ENCODE measurements around the gene GFOD2.
A peak's percentile ranks its signal among the peaks of the same experiment; 100 is the strongest.

GFOD2 gene

DNA sequence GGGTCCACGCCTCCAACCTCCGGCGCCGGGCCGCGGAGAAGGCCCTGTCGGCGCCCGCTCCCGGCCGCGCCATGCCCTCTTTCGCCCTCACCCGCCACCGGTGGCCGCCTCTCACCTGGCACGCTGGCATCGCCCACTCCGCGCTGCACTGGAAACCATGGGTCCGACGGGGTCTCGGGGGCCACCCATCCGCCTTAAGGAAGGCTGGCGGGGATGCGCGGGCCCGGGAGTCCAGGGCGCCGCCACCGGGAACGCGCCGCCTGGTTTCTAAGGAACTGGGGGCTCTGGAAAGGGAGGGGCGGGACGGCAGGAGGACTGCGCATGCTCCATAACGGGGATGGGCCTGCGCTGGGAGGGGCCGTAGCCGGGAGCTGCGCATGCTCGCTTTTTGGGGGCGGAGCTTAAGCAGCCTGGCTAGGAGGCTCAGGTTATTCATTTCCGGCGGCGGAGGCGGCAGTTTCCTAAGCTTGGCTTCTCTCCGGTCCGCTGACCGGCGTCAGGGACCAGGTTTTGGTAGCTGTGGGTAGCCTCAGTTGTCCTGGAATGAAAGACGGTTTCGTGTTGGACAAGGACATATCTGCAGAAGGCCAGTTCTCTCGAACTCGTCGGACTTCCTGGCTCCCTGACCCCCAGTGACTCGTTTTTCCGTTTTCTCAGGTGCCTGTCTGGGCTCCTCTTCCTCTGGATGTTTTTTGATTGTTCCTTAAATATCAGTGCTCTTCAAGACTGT is at the start of gene GFOD2 (continued):
- no peak for TF ChIP-seq TCF7L2 (IDR thresholded peaks at IDR 0.05; ENCODE audit: borderline replicate concordance, low read depth, low read length)
- peak; percentile 74; the same call in 1 of the 2 replicates for TF ChIP-seq HIC1 (tag by site-specific recombination; IDR thresholded peaks at IDR 0.05)
- TF ChIP-seq KLF9 (tag by site-specific recombination; IDR thresholded peaks at IDR 0.05; ENCODE audit: low read depth): peak; percentile 87
- peak; percentile 42; the same call in 1 of the 2 replicates for TF ChIP-seq ZFHX2 (tag by site-specific recombination; conservative IDR thresholded peaks at IDR 0.05)
- no peak for TF ChIP-seq ZNF830 (tag by site-specific recombination; IDR thresholded peaks at IDR 0.05; ENCODE audit: low read depth)
- 0 out of 2 replicates have a peak, but pooled peaks have one; percentile 31 for TF ChIP-seq ZBTB21 (tag by site-specific recombination; IDR thresholded peaks at IDR 0.05)
- no peak for TF ChIP-seq ZFP37 (tag by site-specific recombination; IDR thresholded peaks at IDR 0.05)
- TF ChIP-seq ZNF677 (tag by site-specific recombination; IDR thresholded peaks at IDR 0.05): no peak
- TF ChIP-seq ZNF335 (tag by site-specific recombination; conservative IDR thresholded peaks at IDR 0.05): peak; percentile 93
- TF ChIP-seq ZNF501 (tag by site-specific recombination; IDR thresholded peaks at IDR 0.05): no peak
- no peak for TF ChIP-seq ZNF701 (tag by site-specific recombination; IDR thresholded peaks at IDR 0.05)
- TF ChIP-seq KLF7 (tag by site-specific recombination; IDR thresholded peaks at IDR 0.05; ENCODE audit: borderline replicate concordance): no peak; the same call in 1 of the 2 replicates
- TF ChIP-seq ZNF791 (tag by site-specific recombination; IDR thresholded peaks at IDR 0.05): no peak
- peak; percentile 48 for TF ChIP-seq ZNF610 (tag by site-specific recombination; IDR thresholded peaks at IDR 0.05; ENCODE audit: borderline replicate concordance)
- TF ChIP-seq, protein P1, sequence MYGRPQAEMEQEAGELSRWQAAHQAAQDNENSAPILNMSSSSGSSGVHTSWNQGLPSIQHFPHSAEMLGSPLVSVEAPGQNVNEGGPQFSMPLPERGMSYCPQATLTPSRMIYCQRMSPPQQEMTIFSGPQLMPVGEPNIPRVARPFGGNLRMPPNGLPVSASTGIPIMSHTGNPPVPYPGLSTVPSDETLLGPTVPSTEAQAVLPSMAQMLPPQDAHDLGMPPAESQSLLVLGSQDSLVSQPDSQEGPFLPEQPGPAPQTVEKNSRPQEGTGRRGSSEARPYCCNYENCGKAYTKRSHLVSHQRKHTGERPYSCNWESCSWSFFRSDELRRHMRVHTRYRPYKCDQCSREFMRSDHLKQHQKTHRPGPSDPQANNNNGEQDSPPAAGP (tag by site-specific recombination; IDR thresholded peaks at IDR 0.05): peak; percentile 22; the same call in 1 of the 2 replicates
- TF ChIP-seq ZXDB (tag by site-specific recombination; IDR thresholded peaks at IDR 0.05): peak; percentile 54
- no peak for TF ChIP-seq ZNF184 (tag by site-specific recombination; IDR thresholded peaks at IDR 0.05)
- 0 out of 2 replicates have a peak, but pooled peaks have one; percentile 3 for TF ChIP-seq GLIS2 (tag by site-specific recombination; IDR thresholded peaks at IDR 0.05)
- no peak; the same call in 1 of the 2 replicates for TF ChIP-seq ZNF518A (tag by site-specific recombination; conservative IDR thresholded peaks at IDR 0.05; ENCODE audit: low read depth)
- TF ChIP-seq, protein P2, sequence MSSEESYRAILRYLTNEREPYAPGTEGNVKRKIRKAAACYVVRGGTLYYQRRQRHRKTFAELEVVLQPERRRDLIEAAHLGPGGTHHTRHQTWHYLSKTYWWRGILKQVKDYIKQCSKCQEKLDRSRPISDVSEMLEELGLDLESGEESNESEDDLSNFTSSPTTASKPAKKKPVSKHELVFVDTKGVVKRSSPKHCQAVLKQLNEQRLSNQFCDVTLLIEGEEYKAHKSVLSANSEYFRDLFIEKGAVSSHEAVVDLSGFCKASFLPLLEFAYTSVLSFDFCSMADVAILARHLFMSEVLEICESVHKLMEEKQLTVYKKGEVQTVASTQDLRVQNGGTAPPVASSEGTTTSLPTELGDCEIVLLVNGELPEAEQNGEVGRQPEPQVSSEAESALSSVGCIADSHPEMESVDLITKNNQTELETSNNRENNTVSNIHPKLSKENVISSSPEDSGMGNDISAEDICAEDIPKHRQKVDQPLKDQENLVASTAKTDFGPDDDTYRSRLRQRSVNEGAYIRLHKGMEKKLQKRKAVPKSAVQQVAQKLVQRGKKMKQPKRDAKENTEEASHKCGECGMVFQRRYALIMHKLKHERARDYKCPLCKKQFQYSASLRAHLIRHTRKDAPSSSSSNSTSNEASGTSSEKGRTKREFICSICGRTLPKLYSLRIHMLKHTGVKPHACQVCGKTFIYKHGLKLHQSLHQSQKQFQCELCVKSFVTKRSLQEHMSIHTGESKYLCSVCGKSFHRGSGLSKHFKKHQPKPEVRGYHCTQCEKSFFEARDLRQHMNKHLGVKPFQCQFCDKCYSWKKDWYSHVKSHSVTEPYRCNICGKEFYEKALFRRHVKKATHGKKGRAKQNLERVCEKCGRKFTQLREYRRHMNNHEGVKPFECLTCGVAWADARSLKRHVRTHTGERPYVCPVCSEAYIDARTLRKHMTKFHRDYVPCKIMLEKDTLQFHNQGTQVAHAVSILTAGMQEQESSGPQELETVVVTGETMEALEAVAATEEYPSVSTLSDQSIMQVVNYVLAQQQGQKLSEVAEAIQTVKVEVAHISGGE (tag by site-specific recombination; conservative IDR thresholded peaks at IDR 0.05; ENCODE audit: low read depth): peak; percentile 51
- TF ChIP-seq, protein P3, sequence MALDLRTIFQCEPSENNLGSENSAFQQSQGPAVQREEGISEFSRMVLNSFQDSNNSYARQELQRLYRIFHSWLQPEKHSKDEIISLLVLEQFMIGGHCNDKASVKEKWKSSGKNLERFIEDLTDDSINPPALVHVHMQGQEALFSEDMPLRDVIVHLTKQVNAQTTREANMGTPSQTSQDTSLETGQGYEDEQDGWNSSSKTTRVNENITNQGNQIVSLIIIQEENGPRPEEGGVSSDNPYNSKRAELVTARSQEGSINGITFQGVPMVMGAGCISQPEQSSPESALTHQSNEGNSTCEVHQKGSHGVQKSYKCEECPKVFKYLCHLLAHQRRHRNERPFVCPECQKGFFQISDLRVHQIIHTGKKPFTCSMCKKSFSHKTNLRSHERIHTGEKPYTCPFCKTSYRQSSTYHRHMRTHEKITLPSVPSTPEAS (tag by site-specific recombination; IDR thresholded peaks at IDR 0.05): no peak
- TF ChIP-seq ZNF629 (tag by site-specific recombination; IDR thresholded peaks at IDR 0.05): peak; percentile 41; the same call in 1 of the 2 replicates
- TF ChIP-seq YY2 (tag by site-specific recombination; IDR thresholded peaks at IDR 0.05): no peak
- TF ChIP-seq ZNF398 (tag by site-specific recombination; IDR thresholded peaks at IDR 0.05): peak; percentile 31; the same call in 1 of the 2 replicates

All from HEK293 (cell line).